ENCODE data around the gene ADD3.

The ADD3 gene

DNA sequence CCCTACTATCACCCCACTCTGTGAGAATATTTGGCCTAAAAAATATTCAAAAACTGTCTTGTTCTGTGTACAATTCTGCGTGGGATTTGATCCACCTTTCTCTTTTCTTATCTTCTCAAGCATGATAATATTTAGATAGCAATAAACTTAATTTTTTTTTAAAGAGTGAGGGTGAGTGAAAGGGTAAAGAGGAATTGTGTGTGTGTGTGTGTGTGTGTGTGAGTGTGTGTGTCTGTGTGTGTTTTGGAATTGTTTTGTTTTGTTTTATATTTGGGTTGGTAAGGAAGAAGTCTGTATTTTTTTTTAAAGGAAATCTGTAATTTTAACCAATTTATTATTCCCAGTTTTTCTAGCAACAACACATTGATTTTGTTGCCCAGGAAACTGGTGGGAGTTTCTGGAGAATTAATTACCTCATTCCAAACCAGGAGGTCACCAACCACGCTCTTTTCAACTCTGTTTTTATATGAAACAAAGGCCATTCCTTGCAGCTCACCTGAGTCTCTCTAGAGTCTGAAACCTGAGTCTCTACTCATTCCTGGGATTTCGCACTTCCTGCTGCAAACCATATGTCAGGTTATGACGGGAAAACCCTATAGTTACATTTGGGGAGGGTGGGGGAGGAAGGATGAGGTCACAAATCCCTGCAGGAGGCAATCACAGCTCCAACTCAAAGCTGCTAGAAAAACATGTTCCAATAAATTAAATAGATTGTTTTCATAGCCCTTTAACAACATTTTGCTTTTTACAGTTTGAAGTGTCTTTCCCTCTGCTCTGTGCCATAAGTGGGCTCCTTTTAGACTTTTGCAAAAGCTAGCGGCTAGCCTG, 46.4 kb upstream of the ADD3 start (continued):
- TF ChIP-seq, protein P1, sequence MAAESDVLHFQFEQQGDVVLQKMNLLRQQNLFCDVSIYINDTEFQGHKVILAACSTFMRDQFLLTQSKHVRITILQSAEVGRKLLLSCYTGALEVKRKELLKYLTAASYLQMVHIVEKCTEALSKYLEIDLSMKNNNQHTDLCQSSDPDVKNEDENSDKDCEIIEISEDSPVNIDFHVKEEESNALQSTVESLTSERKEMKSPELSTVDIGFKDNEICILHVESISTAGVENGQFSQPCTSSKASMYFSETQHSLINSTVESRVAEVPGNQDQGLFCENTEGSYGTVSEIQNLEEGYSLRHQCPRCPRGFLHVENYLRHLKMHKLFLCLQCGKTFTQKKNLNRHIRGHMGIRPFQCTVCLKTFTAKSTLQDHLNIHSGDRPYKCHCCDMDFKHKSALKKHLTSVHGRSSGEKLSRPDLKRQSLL (tag by site-specific recombination; IDR thresholded peaks at IDR 0.05) = no peak
- TF ChIP-seq ZNF404 (tag by site-specific recombination; IDR thresholded peaks at IDR 0.05) (no peak), ZNF626 (tag by site-specific recombination; IDR thresholded peaks at IDR 0.05) (no peak), ZBTB1 (tag by site-specific recombination; IDR thresholded peaks at IDR 0.05) (0 out of 2 replicates have a peak, but pooled peaks have one; percentile 43), OSR2 (tag by site-specific recombination; IDR thresholded peaks at IDR 0.05) (peak; percentile 78), ZNF155 (tag by site-specific recombination; IDR thresholded peaks at IDR 0.05) (no peak), YY2 (tag by site-specific recombination; IDR thresholded peaks at IDR 0.05) (no peak), ZNF223 (tag by site-specific recombination; IDR thresholded peaks at IDR 0.05) (no peak), ZNF16 (tag by site-specific recombination; IDR thresholded peaks at IDR 0.05; ENCODE audit: low read depth) (no peak), GLIS2 (tag by site-specific recombination; IDR thresholded peaks at IDR 0.05) (peak; percentile 34; the same call in 1 of the 2 replicates), ZNF248 (tag by site-specific recombination; IDR thresholded peaks at IDR 0.05) (no peak), ZNF19 (tag by site-specific recombination; IDR thresholded peaks at IDR 0.05; ENCODE audit: low read depth) (no peak), TRIM28 (IDR thresholded peaks at IDR 0.05; ENCODE audit: borderline replicate concordance, low read length) (peak; percentile 87), ZNF785 (tag by site-specific recombination; IDR thresholded peaks at IDR 0.05) (no peak), ZBTB21 (tag by site-specific recombination; IDR thresholded peaks at IDR 0.05) (peak; percentile 96), SP2 (tag by site-specific recombination; IDR thresholded peaks at IDR 0.05) (peak; percentile 23; the same call in 1 of the 2 replicates), ZNF221 (tag by site-specific recombination; IDR thresholded peaks at IDR 0.05; ENCODE audit: borderline replicate concordance) (no peak)
- TF ChIP-seq, protein P2, sequence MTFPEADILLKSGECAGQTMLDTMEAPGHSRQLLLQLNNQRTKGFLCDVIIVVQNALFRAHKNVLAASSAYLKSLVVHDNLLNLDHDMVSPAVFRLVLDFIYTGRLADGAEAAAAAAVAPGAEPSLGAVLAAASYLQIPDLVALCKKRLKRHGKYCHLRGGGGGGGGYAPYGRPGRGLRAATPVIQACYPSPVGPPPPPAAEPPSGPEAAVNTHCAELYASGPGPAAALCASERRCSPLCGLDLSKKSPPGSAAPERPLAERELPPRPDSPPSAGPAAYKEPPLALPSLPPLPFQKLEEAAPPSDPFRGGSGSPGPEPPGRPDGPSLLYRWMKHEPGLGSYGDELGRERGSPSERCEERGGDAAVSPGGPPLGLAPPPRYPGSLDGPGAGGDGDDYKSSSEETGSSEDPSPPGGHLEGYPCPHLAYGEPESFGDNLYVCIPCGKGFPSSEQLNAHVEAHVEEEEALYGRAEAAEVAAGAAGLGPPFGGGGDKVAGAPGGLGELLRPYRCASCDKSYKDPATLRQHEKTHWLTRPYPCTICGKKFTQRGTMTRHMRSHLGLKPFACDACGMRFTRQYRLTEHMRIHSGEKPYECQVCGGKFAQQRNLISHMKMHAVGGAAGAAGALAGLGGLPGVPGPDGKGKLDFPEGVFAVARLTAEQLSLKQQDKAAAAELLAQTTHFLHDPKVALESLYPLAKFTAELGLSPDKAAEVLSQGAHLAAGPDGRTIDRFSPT (tag by site-specific recombination; IDR thresholded peaks at IDR 0.05) = peak; percentile 54; the same call in 1 of the 2 replicates
- TF ChIP-seq, protein P3, sequence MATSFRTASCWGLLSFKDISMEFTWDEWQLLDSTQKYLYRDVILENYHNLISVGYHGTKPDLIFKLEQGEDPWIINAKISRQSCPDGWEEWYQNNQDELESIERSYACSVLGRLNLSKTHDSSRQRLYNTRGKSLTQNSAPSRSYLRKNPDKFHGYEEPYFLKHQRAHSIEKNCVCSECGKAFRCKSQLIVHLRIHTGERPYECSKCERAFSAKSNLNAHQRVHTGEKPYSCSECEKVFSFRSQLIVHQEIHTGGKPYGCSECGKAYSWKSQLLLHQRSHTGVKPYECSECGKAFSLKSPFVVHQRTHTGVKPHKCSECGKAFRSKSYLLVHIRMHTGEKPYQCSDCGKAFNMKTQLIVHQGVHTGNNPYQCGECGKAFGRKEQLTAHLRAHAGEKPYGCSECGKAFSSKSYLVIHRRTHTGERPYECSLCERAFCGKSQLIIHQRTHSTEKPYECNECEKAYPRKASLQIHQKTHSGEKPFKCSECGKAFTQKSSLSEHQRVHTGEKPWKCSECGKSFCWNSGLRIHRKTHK (tag by site-specific recombination; IDR thresholded peaks at IDR 0.05) = no peak
- TF ChIP-seq, protein P4, sequence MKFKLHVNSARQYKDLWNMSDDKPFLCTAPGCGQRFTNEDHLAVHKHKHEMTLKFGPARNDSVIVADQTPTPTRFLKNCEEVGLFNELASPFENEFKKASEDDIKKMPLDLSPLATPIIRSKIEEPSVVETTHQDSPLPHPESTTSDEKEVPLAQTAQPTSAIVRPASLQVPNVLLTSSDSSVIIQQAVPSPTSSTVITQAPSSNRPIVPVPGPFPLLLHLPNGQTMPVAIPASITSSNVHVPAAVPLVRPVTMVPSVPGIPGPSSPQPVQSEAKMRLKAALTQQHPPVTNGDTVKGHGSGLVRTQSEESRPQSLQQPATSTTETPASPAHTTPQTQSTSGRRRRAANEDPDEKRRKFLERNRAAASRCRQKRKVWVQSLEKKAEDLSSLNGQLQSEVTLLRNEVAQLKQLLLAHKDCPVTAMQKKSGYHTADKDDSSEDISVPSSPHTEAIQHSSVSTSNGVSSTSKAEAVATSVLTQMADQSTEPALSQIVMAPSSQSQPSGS (tag by site-specific recombination; IDR thresholded peaks at IDR 0.05; ENCODE audit: low read depth) = peak; percentile 83
- TF ChIP-seq, protein P5, sequence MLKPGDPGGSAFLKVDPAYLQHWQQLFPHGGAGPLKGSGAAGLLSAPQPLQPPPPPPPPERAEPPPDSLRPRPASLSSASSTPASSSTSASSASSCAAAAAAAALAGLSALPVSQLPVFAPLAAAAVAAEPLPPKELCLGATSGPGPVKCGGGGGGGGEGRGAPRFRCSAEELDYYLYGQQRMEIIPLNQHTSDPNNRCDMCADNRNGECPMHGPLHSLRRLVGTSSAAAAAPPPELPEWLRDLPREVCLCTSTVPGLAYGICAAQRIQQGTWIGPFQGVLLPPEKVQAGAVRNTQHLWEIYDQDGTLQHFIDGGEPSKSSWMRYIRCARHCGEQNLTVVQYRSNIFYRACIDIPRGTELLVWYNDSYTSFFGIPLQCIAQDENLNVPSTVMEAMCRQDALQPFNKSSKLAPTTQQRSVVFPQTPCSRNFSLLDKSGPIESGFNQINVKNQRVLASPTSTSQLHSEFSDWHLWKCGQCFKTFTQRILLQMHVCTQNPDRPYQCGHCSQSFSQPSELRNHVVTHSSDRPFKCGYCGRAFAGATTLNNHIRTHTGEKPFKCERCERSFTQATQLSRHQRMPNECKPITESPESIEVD (tag by site-specific recombination; IDR thresholded peaks at IDR 0.05) = peak; percentile 99
- TF ChIP-seq, protein P6, sequence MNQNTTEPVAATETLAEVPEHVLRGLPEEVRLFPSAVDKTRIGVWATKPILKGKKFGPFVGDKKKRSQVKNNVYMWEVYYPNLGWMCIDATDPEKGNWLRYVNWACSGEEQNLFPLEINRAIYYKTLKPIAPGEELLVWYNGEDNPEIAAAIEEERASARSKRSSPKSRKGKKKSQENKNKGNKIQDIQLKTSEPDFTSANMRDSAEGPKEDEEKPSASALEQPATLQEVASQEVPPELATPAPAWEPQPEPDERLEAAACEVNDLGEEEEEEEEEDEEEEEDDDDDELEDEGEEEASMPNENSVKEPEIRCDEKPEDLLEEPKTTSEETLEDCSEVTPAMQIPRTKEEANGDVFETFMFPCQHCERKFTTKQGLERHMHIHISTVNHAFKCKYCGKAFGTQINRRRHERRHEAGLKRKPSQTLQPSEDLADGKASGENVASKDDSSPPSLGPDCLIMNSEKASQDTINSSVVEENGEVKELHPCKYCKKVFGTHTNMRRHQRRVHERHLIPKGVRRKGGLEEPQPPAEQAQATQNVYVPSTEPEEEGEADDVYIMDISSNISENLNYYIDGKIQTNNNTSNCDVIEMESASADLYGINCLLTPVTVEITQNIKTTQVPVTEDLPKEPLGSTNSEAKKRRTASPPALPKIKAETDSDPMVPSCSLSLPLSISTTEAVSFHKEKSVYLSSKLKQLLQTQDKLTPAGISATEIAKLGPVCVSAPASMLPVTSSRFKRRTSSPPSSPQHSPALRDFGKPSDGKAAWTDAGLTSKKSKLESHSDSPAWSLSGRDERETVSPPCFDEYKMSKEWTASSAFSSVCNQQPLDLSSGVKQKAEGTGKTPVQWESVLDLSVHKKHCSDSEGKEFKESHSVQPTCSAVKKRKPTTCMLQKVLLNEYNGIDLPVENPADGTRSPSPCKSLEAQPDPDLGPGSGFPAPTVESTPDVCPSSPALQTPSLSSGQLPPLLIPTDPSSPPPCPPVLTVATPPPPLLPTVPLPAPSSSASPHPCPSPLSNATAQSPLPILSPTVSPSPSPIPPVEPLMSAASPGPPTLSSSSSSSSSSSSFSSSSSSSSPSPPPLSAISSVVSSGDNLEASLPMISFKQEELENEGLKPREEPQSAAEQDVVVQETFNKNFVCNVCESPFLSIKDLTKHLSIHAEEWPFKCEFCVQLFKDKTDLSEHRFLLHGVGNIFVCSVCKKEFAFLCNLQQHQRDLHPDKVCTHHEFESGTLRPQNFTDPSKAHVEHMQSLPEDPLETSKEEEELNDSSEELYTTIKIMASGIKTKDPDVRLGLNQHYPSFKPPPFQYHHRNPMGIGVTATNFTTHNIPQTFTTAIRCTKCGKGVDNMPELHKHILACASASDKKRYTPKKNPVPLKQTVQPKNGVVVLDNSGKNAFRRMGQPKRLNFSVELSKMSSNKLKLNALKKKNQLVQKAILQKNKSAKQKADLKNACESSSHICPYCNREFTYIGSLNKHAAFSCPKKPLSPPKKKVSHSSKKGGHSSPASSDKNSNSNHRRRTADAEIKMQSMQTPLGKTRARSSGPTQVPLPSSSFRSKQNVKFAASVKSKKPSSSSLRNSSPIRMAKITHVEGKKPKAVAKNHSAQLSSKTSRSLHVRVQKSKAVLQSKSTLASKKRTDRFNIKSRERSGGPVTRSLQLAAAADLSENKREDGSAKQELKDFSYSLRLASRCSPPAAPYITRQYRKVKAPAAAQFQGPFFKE (tag by site-specific recombination; IDR thresholded peaks at IDR 0.05; ENCODE audit: borderline replicate concordance) = no peak
- TF ChIP-seq, protein P7, sequence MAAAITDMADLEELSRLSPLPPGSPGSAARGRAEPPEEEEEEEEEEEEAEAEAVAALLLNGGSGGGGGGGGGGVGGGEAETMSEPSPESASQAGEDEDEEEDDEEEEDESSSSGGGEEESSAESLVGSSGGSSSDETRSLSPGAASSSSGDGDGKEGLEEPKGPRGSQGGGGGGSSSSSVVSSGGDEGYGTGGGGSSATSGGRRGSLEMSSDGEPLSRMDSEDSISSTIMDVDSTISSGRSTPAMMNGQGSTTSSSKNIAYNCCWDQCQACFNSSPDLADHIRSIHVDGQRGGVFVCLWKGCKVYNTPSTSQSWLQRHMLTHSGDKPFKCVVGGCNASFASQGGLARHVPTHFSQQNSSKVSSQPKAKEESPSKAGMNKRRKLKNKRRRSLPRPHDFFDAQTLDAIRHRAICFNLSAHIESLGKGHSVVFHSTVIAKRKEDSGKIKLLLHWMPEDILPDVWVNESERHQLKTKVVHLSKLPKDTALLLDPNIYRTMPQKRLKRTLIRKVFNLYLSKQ (tag by site-specific recombination; IDR thresholded peaks at IDR 0.05; ENCODE audit: borderline replicate concordance) = no peak

All from HEK293 (cell line).